CD4-positive, alpha-beta T cell treated with Interleukin-6 for 4 hours (primary cell): ENCODE data around the gene TMEM35B.
A peak's percentile ranks its signal among the peaks of the same experiment; 100 is the strongest.
"Not testable (repeated sequence)": the region's sequence is repeated elsewhere in the genome, so short reads cannot be mapped to it uniquely, and the experiment has no call there.

Experiments used
- DNase-seq: peaks from one replicate; pipeline ENCODE4 v3.0.0-alpha.2; 2020; ENCODE audit warnings: mixed read lengths

The TMEM35B gene

DNA sequence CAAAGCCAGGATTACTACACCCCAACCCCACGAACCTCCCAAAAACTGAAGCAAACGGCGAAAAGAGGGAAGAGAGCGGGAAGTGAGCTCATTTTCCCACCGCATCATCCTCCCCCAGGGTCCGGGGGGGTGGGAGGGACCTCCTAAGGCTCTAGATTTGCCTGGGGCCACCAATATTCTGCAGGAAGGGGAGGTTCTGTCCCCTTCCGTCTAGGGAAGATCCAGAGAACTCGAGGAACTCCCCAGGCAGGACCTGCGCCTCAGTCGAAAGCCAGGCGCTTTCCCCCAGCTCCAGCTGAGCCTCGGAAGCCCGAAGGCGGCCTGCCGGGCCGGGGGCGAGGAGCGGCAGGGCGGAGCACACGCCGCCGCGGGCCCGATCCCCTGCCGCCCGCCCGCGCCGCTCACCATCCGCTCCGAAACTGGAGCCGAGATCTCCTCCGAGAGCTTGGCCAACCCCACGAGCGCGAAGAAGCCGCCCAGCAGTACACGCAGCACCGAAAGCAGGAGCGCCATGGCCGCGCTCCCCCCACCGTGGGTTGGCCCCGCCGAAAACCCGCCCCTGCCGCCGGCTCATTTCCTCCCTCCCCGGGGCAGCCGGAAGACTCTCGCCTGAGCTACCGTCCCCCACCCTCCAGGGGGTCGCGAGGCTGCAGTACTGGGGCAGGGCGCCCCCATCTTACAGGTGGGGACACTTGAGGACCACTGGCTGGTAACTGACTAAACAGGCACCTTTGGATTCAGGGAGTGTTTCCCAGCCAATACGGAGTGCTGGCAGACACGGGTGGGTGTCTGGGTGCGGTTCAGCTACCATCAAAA lies at the start of gene TMEM35B:
Gene TMEM35B (minus strand): TSS at position 555 of the 816 bp plus-strand sequence. CDS start 42 bp downstream, at position 513.
- DNase-seq: peak; percentile 83

DNA sequence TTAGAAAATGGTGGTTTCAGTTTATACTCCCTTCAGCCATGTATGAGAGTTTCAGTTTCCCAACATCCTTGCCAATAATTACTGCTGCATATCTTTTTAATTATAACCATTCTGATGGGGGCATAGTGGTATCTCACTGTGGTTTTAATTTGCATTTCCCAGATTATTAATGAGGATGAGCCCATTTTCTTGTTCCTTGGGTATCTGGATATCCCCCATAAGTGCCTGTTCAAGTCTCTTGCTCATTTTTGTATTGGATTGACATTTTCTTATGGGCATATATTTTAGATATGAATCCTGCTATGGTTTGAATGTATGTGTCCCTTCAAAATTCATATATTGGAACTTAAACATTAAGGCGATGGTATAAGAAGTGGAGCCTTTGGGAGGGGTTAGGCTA lies 48.2 kb upstream of the TMEM35B start:
- DNase-seq: no peak

GRCh38 chr1:35032384-35032739 lies 47.2 kb upstream of the TMEM35B start:
- DNase-seq: no peak

GRCh38 chr1:35030756-35031446 lies 45.8 kb upstream of the TMEM35B start:
- peak; percentile 51 for DNase-seq

DNA sequence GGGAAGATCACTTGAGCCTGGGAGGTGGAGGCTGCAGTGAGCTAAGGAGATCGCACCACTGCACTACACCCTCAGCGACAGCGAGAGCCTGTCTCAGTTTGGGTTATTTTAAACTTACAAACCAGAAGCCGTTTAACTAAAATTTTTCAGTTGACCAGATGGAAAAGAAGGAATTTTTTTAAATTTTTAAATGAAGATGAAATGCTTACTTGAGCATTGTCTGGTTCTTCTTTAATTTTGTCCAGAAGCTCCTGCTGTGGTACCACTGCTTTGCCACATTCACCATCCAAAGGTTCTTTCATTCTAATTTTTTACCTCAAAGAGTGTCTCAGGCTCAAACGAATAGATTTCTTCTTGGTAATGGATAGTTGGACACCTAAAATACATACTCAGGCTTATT lies 45.2 kb upstream of the TMEM35B start:
- DNase-seq: no peak

GRCh38 chr1:35029761-35030160 lies 44.6 kb upstream of the TMEM35B start:
- DNase-seq: no peak

GRCh38 chr1:35016406-35016805 lies 31.3 kb upstream of the TMEM35B start:
- no peak for DNase-seq

DNA sequence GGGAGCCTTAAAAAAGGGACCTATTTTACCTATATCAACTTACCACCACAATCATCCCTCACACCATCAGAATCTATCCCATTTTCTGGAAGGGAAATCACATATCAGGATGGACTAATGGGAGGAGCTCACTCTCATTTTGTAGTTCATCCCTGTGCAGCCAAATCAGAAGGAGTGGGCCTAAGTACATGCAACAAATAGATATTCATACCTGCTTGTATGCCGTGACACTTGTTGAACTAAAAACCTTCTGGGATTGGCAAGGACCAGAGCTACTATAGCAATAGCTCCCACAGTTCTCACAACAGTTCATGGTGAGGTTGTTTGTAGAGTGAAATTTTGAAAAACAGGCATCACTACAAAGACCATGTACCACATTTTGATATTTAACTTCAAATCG lies 29.3 kb upstream of the TMEM35B start:
- DNase-seq: no peak

DNA sequence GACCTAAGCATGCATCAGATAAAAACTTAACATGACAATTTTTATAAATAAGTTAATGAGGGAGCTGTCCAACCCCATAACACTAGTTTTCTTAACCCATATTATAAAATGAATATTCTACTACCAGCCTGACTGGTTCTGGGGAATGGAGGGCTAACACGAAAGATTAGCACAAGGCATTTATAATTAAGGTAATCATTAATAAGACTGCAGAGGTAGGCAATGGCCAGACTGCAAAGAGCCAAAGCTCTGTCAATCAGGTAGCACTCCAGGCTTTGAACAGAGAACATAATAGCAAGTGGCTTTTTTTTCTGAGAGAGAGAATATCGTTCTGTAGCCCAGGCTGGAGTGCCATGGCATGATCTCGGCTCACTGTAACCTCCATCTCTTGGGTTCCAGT lies 20.6 kb upstream of the TMEM35B start:
- no peak for DNase-seq

DNA sequence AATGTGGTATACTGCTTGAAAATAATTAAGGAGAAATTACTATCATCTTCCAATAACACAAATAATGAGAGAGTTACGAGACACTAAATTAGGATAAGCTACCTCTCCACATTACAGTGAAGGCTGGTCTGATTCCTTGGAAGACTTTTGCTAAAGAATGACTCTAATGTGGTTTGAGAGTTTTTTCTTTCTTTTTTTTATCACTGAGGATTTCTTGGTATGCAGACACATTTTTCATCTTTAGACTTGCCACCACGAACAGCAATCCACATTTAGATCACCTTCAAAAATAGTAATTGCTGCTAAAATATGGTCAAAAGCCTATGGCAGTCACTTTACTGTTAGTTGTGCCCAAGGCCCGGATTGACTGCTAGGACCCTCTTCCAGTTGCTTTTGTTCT lies 16.6 kb upstream of the TMEM35B start:
- DNase-seq: no peak

DNA sequence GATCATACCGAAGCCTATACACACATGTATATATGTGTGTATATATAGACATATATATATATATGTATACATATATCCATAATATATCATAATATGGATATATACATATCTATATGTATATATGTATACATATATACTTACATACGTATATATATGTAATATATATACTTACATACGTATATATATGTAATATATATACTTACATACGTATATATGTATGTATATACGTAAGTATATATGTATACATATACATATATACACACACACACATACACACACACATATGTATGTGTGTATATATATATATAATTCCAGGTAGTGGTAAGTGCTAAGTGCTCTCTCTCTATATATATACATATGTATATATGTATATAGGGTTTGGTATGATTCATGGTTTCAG lies 9.7 kb upstream of the TMEM35B start:
- DNase-seq: no peak

- DNase-seq: no peak
Observed at GRCh38 chr1:34988581-34988980, 3.4 kb upstream of the TMEM35B start.

DNA sequence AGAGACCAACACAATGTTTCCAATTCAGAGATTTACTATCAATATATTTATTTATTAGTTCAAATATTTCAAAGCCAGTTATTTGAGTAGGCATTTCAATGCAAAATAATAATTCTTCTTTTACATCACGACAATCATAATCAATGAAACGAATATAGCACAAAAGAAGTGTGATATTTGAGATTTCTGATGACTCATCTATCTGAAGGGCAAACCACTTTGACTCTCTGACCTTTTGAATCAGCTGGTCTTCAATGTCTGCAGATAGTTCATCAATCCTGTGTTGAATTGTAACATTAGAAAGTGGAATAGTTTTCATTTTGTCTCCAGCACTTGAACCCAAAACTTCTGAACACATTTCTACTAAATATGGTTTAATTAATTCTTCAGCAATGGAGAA lies 3.0 kb upstream of the TMEM35B start:
- DNase-seq: no peak

GRCh38 chr1:34987018-34987417 lies 1.9 kb upstream of the TMEM35B start:
- DNase-seq: no peak

- not testable (repeated sequence) for DNase-seq
Observed at GRCh38 chr1:34985609-34985904, 410 bp upstream of the TMEM35B start.

- DNase-seq: no peak
Observed at GRCh38 chr1:34984435-34984792, 733 bp downstream of the TMEM35B start.

GRCh38 chr1:34983700-34984355 lies 1.3 kb downstream of the TMEM35B start:
- no peak for DNase-seq

DNA sequence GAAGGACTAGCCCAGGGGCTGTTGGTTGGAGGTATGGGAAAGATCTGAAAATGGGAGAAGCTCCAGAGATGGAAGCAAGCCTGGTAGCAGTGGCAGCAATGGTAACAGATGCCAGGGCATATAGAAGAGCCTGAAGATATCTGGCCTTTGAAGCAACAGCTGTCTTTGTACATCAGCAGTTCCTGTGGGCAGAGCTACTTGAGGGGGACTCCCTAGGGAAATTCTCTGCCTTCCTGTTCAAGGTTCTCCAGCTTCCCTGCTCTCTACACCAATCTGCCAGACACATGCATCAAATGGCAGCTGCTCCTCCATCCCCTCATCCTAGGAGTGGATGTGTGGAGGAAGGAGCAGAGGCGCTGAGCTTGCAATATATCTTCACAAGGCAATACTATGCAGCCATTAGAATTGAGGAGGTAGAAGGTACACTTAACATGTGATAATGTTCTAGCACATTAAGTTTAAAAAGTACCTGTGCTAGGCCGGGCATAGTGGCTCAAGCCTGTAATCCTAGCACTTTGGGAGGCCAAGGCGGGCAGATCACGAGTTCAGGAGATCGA lies 2.2 kb downstream of the TMEM35B start:
- no peak for DNase-seq

GRCh38 chr1:34980715-34981114 lies 4.4 kb downstream of the TMEM35B start:
- no peak for DNase-seq

DNA sequence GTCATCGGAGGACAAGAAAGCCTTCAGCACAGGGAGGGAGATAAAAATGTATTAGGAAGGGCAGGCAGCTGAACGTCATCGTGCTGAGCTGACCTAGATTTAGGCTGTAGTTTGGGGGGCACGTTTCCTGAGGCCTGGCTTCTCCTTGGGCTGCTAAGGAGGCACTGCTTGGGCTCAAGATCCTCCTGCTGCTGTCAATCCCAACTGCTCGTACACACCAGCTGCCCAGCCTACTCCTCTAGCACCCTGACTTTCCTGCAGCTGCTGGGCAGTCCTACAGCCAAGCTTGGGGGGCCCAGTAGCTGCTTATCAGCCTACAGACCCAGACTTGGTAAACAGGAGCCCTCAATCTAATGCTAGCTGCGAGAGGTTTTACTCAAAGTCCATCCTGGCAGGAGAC lies 6.2 kb downstream of the TMEM35B start:
- DNase-seq: no peak

DNA sequence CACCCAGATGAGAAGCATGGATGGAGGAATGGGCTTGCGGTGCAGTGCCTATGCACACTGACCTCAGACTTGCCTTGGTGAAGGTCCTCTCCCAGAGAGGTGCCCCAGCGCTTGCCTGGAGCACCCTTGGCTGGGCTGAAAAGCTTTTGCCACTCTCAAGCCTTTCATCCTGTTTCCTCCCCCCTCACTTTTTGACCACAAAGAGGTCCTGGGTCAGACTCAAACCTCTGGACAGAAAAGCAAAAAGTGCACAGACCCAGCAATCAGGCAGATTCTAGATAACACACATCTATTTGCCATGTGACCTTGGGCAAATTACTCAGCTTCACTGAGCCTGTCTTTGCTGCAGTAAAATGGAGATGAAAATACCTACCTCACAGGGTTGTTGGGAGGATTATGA lies 7.3 kb downstream of the TMEM35B start:
- DNase-seq: no peak

- no peak for DNase-seq
Observed at GRCh38 chr1:34977210-34977471, 8.0 kb downstream of the TMEM35B start.

GRCh38 chr1:34976384-34977209 lies 8.6 kb downstream of the TMEM35B start:
- DNase-seq: no peak
